IMR-90 (cell line): ENCODE results near the gene OVCA2.
A peak's percentile ranks its signal among the peaks of the same experiment; 100 is the strongest.

Experiments
- BHLHE40 ChIP-seq: fragments of 150-350 bp; IDR thresholded peaks from 2 replicates; pipeline ENCODE4 v1.6.1; 2016; ENCODE audit warnings: mild to moderate bottlenecking, low read depth, low read length
- CEBPB ChIP-seq: IDR thresholded peaks from 2 replicates; pipeline ENCODE4 v1.6.1; 2012; ENCODE audit warnings: low read depth, low read length, improper control_type of control experiment
- CHD1 ChIP-seq: IDR thresholded peaks from 2 replicates; pipeline ENCODE4 v1.6.1; 2012; ENCODE audit warnings: low read depth, low read length, improper control_type of control experiment
- NFE2L2 ChIP-seq: fragments of 150-350 bp; IDR thresholded peaks from 2 replicates; pipeline ENCODE4 v1.6.1; 2016; ENCODE audit warnings: low read depth, mild to moderate bottlenecking, low read length
- POLR2A ChIP-seq: IDR thresholded peaks from 2 replicates; pipeline ENCODE4 v1.6.1; 2012; ENCODE audit warnings: mild to moderate bottlenecking, low read depth, low read length
- RAD21 ChIP-seq: IDR thresholded peaks from 2 replicates; pipeline ENCODE4 v1.6.1; 2012; ENCODE audit warnings: low read length, improper control_type of control experiment
- TF ChIP-seq, protein P1 (sequence below): conservative IDR thresholded peaks from 2 replicates; pipeline ENCODE4 v1.5.1; 2012; ENCODE audit warnings: mild to moderate bottlenecking, low read depth, low read length, improper control_type of control experiment
- TF ChIP-seq, protein P2 (sequence below): fragments of 150-350 bp; IDR thresholded peaks from 2 replicates; pipeline ENCODE4 v1.6.1; 2017; ENCODE audit warnings: mild to moderate bottlenecking, antibody characterized with exemption, low read length, low read depth

DNA sequence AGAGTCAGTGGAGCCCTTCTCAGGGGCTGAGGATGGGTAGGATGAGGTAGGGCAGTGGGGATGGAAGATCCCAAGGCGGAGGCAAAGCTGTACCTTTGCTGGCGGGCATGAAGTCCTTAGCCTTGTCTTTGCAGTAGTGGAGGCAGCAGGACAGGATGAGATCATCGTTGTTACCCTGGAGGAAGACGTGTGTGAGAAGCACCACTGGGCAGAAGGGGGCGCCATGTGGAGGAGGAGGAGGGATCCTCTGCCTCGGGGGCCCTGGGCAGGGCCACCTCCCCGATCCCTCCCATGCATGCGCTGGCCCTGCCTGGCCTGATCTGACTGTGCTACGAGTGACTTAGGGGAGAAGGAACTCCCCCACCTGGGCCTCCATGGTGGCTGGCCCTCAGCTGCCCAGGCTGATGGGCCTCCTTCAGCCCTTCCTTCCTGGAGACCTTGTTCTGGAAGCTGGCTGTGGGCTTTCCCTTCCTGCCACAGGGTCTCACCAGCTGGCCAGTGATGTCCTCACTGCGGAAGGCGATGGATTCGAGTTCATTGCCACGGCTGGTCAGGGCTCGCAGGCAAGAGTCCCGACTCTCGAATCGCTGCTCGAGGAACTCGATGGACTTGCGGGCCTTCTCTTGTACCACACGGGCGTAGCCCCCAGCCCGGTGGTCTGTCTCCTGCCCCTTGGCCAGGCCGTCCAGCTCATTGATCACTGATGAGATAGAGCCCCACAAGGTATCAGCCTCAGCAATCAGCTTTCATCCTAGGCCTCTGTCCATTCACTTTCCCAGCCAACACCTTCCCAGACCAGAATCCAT is 23.4 kb downstream of the OVCA2 start:
- no peak for TF ChIP-seq BHLHE40
- TF ChIP-seq, protein P1, sequence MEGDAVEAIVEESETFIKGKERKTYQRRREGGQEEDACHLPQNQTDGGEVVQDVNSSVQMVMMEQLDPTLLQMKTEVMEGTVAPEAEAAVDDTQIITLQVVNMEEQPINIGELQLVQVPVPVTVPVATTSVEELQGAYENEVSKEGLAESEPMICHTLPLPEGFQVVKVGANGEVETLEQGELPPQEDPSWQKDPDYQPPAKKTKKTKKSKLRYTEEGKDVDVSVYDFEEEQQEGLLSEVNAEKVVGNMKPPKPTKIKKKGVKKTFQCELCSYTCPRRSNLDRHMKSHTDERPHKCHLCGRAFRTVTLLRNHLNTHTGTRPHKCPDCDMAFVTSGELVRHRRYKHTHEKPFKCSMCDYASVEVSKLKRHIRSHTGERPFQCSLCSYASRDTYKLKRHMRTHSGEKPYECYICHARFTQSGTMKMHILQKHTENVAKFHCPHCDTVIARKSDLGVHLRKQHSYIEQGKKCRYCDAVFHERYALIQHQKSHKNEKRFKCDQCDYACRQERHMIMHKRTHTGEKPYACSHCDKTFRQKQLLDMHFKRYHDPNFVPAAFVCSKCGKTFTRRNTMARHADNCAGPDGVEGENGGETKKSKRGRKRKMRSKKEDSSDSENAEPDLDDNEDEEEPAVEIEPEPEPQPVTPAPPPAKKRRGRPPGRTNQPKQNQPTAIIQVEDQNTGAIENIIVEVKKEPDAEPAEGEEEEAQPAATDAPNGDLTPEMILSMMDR = peak; percentile 60
- TF ChIP-seq CEBPB = no peak
- no peak for TF ChIP-seq CHD1
- peak; percentile 53 for TF ChIP-seq RAD21
- TF ChIP-seq, protein P2, sequence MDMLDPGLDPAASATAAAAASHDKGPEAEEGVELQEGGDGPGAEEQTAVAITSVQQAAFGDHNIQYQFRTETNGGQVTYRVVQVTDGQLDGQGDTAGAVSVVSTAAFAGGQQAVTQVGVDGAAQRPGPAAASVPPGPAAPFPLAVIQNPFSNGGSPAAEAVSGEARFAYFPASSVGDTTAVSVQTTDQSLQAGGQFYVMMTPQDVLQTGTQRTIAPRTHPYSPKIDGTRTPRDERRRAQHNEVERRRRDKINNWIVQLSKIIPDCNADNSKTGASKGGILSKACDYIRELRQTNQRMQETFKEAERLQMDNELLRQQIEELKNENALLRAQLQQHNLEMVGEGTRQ = no peak
- no peak for TF ChIP-seq POLR2A
- no peak for TF ChIP-seq NFE2L2
